Neural progenitor cell (in vitro differentiated cells): ENCODE data around the gene MOCS2. TPM values are rescaled to one million over a fixed set of nuclear protein-coding genes. Genes with fewer than 3 reads are reported as not detected.

ENCODE experiments used
- DNase-seq: peaks from one replicate; pipeline ENCODE4 v3.0.0-alpha.2; 2016; ENCODE audit warnings: low spot score
- H2AFZ ChIP-seq: fragments of 200-600 bp; sonication (generic); replicated peaks from 2 replicates; pipeline ENCODE4 v1.6.1; 2016; ENCODE audit warnings: antibody characterized with exemption
- H3F3A ChIP-seq: fragments of 200-600 bp; sonication (generic); 2 replicates; pipeline ENCODE4 v1.6.1; 2016; ENCODE audit warnings: antibody characterized with exemption, low read depth
- H3K27ac ChIP-seq: fragments of 200-600 bp; sonication (generic); 2 replicates; pipeline ENCODE4 v1.5.1; 2016; ENCODE audit warnings: mild to moderate bottlenecking
- H3K27me3 ChIP-seq: fragments of 200-600 bp; sonication (generic); 2 replicates; pipeline ENCODE4 v1.6.1; 2016; ENCODE audit warnings: mild to moderate bottlenecking, moderate library complexity
- H3K36me3 ChIP-seq: fragments of 200-600 bp; sonication (generic); 2 replicates; pipeline ENCODE4 v1.5.1; 2016
- H3K4me1 ChIP-seq: fragments of 200-600 bp; sonication (generic); 2 replicates; pipeline ENCODE4 v1.6.1; 2016; ENCODE audit warnings: mixed run types
- H3K4me2 ChIP-seq: fragments of 200-600 bp; sonication (generic); 2 replicates; pipeline ENCODE4 v1.6.1; 2016
- H3K4me3 ChIP-seq: fragments of 200-600 bp; sonication (generic); 2 replicates; pipeline ENCODE4 v1.5.1; 2016
- H3K79me2 ChIP-seq: fragments of 200-600 bp; sonication (generic); 2 replicates; pipeline ENCODE4 v1.6.1; 2016; ENCODE audit warnings: low read depth
- H3K9ac ChIP-seq: fragments of 200-600 bp; sonication (generic); 2 replicates; pipeline ENCODE4 v1.6.1; 2016
- H3K9me3 ChIP-seq: fragments of 200-600 bp; sonication (generic); 2 replicates; pipeline ENCODE4 v1.5.1; 2016; ENCODE audit warnings: low read depth
- H4K20me1 ChIP-seq: fragments of 200-600 bp; sonication (generic); 2 replicates; pipeline ENCODE4 v1.6.1; 2016; ENCODE audit warnings: low read depth
- H3K27ac Mint-ChIP-seq: 3 replicates; pipeline ENCODE4 v1.8.0; 2021; ENCODE audit warnings: mixed read lengths
- H3K27me3 Mint-ChIP-seq: 2 replicates; pipeline ENCODE4 v1.8.0; 2022; ENCODE audit warnings: low read depth, mild to moderate bottlenecking, inconsistent platforms, moderate library complexity, mixed read lengths; ENCODE audit not compliant: insufficient read depth
- H3K36me3 Mint-ChIP-seq: 3 replicates; pipeline ENCODE4 v1.8.0; 2021; ENCODE audit warnings: mixed read lengths
- H3K4me1 Mint-ChIP-seq: 3 replicates; pipeline ENCODE4 v1.8.0; 2021; ENCODE audit warnings: mixed read lengths
- H3K4me3 Mint-ChIP-seq: 3 replicates; pipeline ENCODE4 v1.8.0; 2021; ENCODE audit warnings: mild to moderate bottlenecking, moderate library complexity, mixed read lengths
- H3K9me3 Mint-ChIP-seq: 3 replicates; pipeline ENCODE4 v1.8.0; 2020; ENCODE audit warnings: mixed read lengths
- CTCF ChIP-seq: fragments of 200-600 bp; sonication (generic); IDR thresholded peaks from 2 replicates; pipeline ENCODE4 v1.5.1; 2017; ENCODE audit warnings: antibody characterized with exemption, mild to moderate bottlenecking
- EZH2 ChIP-seq: fragments of 200-600 bp; sonication (generic); IDR thresholded peaks from 2 replicates; pipeline ENCODE4 v1.6.1; 2017; ENCODE audit warnings: antibody characterized with exemption, mild to moderate bottlenecking, moderate library complexity
- EZH2phosphoT487 ChIP-seq: fragments of 200-600 bp; sonication (generic); IDR thresholded peaks from 2 replicates; pipeline ENCODE4 v1.6.1; 2017; ENCODE audit warnings: antibody characterized with exemption
- total RNA-seq: library from RNA; depleted of rRNA; stranded (reverse); fragments of >200 nt; gene quantifications from 2 replicates; pipeline ENCODE4 v1.2.3, GENCODE V29; 2015; ENCODE audit warnings: low replicate concordance

The MOCS2 gene
- total RNA-seq, 1 donor from 2014 or later, result 34.7 TPM

- H3K9ac ChIP-seq, result no peak overlapping the region
- H3K9me3 ChIP-seq, result no peaks in the 10 kb centered on the region
- H4K20me1 ChIP-seq, result no peaks in the 10 kb centered on the region
- H3K79me2 ChIP-seq, result no peaks in the 10 kb centered on the region
- H3K27me3 Mint-ChIP-seq, result no peaks in the 10 kb centered on the region
- H3K27me3 ChIP-seq, result no peaks in the 10 kb centered on the region
- no peak overlapping the region for H3K4me3 Mint-ChIP-seq
- no peak overlapping the region for H3K4me3 ChIP-seq
- no peak overlapping the region for H3K27ac ChIP-seq
- H3K4me1 ChIP-seq, result peaks cover 13% of the 10 kb centered on the region
- H3K36me3 Mint-ChIP-seq, result no peaks in the 10 kb centered on the region
- H3K4me1 Mint-ChIP-seq, result no peaks in the 10 kb centered on the region
- H3F3A ChIP-seq, result no peaks in the 10 kb centered on the region
- DNase-seq, result no peak
- H3K27ac Mint-ChIP-seq, result no peak overlapping the region
- H3K36me3 ChIP-seq, result no peaks in the 10 kb centered on the region
- H3K4me2 ChIP-seq, result no peak overlapping the region
- no peaks in the 10 kb centered on the region for H3K9me3 Mint-ChIP-seq
- TF ChIP-seq EZH2phosphoT487, result no peak
- TF ChIP-seq CTCF, result no peak
- TF ChIP-seq EZH2, result no peak
- no peak overlapping the region for H2AFZ ChIP-seq
These were observed 57.1 kb downstream of the MOCS2 start for GRCh38 chr5:53052499-53052898.

GRCh38 chr5:53048248-53048647, 61.3 kb downstream of the MOCS2 start:
- Histone ChIP-seq H3K79me2 (no peaks in the 10 kb centered on the region), H3K9me3 (no peaks in the 10 kb centered on the region), H3K4me1 (peaks cover 6% of the 10 kb centered on the region), H3F3A (no peaks in the 10 kb centered on the region), H3K36me3 (no peaks in the 10 kb centered on the region), H3K27ac (no peak overlapping the region), H4K20me1 (no peaks in the 10 kb centered on the region), H3K27me3 (no peaks in the 10 kb centered on the region), H2AFZ (no peak overlapping the region), H3K9ac (no peak overlapping the region), H3K4me3 (no peak overlapping the region), H3K4me2 (no peak overlapping the region)
- TF ChIP-seq CTCF (no peak), EZH2phosphoT487 (no peak), EZH2 (no peak)
- Mint-ChIP-seq H3K36me3 (no peaks in the 10 kb centered on the region), H3K4me1 (no peaks in the 10 kb centered on the region), H3K27ac (no peak overlapping the region), H3K9me3 (no peaks in the 10 kb centered on the region), H3K27me3 (no peaks in the 10 kb centered on the region), H3K4me3 (no peak overlapping the region)
- DNase-seq, result no peak

Other genes with a start within 250 kb of the MOCS2 start
- gene ITGA2, start 120.4 kb downstream of the MOCS2 start, total RNA-seq, result 2.5 and 2.6 TPM in 2 replicates